Measurements from ENCODE around the gene MCRIP2.

- no peak for TF ChIP-seq CTCF (IDR thresholded peaks at IDR 0.05 in 8 of 11, conservative IDR thresholded peaks at IDR 0.05 in 3 of 11)
- TF ChIP-seq POLR2A (IDR thresholded peaks at IDR 0.05): no peak
- TF ChIP-seq POLR2AphosphoS5 (IDR thresholded peaks at IDR 0.05): no peak
These were observed 10.2 kb downstream of the MCRIP2 start for GRCh38 chr16:651844-652243.

Data from spleen (tissue), 7 donors.